GM19328 (cell line): ENCODE data around the gene ACAA1.
"Not testable (repeated sequence)": the region's sequence is repeated elsewhere in the genome, so short reads cannot be mapped to it uniquely, and the experiment has no call there.

Experiments
- ATAC-seq: cut with Tn5 transposase; IDR thresholded peaks from one replicate; pipeline ENCODE4 v1.9.1; 2021; ENCODE audit warnings: mild to moderate bottlenecking, moderate library complexity; ENCODE audit not compliant: unreplicated experiment

The ACAA1 gene

DNA sequence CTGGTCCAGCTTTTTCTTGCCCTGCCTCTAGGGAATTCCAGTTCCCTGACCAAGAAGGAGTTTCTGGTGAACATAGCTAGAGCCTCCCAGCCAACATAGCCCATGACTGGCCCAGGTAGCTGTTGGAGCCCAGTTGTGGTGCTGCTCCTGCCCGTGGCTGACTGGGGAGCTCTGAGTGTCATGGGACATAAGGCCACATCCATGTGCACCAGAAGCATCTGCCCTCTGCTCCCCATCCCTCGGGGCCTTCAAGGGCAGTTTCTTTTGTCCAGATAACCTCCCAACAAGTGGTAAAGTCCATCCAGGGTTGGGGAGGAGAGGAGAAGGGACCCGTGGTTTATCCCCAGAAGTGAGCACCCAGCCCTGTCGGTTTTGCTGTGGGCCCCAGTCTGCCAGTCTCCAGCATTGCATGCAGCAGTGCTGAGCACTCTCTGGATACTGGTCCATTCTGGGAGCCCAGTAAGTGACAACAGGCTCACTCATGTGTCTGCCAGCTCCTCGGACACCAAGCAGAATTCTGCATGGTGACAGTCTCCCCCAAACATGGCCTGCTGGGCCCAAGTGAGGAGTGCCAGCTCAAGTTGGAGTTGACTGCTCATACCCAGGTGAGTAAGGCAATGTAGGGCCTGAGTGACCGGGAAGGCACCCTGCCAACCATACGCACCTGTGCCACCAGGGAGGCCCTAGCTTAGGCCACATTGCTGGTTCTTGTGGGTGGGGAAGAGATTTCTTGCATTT is 28.8 kb downstream of the ACAA1 start:
- ATAC-seq, result no peak

GRCh38 chr3:38105525-38105924 is 31.4 kb downstream of the ACAA1 start:
- ATAC-seq, result no peak

GRCh38 chr3:38102444-38102814 is 34.5 kb downstream of the ACAA1 start:
- no peak for ATAC-seq

GRCh38 chr3:38101811-38102443 is 35.0 kb downstream of the ACAA1 start:
- ATAC-seq, result no peak

DNA sequence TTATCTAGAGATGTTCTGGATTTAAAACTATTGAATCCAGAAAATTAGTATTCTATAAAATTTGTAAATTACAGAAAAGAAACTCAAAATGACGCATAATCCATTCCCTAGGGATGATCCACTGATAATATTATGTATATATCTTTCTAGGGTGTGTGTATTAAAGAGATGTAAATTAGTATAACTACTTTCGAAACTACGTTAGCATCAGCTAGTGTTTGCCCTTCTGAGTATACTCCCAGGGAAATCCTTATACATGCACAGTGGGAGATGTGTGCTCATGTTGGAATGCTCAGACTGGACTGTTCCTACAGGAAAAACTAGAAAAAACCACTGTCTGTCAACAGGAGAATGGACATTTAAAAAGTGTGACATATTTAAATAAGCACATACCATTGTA is 36.4 kb downstream of the ACAA1 start:
- no peak for ATAC-seq

DNA sequence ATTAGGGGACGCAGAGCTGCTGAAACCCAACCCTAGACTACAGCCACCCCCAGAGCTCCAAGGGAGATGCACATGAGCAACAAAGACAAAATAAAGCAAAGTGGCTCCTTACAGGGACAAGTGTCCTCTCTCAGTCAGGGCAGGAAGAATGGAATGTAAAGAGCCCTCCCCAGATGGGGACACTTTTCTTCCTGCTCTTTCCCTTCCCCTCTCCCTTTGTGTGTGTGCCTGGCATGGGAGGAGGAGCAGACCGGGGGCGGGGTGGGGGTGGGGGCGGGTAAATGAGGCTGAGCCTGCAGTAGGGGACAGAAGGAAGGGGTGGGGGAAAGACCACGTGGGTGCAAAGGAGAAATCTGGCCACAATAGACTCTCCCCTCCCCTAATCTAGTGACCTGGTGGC is 37.4 kb downstream of the ACAA1 start:
- no peak for ATAC-seq

GRCh38 chr3:38098376-38098723 is 38.6 kb downstream of the ACAA1 start:
- ATAC-seq, result no peak

DNA sequence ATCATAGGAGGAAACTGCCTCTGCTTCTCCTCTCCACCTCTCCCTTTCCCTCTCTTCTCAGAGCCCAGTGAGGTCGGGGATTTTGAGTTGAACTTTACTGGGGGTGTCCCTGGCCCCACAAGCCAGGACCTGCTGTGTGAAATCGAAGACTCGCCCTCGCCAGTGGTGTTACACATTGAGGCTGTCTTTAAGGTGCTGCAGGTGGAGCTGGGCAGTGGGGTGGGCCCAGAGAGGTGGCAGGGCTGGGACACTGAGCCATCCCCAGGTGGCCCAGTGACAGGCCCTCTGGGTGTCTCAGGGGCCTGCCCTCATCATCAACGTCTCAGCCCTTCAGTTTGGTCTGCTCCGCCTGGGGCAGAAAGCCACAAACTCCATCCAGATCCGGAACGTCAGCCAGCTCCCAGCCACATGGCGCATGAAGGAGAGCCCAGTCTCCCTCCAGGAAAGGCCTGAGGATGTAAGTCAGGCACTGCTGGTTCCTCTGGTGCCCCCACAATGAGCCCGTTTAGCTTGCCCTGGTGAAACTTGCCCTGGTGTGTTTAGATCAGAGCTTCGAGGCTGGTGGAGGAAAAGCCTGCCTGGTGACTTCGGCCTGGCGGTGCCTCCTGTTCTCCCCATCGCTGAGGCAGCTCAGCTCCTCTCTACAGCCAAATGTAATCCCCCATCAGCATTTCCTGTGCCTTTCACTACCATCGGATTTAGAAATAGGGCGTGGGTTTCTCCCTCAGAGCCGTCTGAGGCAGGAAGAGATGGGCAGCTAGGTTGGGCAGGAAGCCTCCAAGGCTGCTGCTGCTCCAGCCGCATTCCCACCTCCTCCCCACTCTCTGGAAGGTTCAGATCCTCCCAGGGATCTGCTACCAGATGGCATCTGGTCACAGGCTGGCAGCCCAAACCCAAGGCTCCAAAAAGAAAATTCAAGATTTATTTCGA is 39.2 kb downstream of the ACAA1 start:
- no peak for ATAC-seq

DNA sequence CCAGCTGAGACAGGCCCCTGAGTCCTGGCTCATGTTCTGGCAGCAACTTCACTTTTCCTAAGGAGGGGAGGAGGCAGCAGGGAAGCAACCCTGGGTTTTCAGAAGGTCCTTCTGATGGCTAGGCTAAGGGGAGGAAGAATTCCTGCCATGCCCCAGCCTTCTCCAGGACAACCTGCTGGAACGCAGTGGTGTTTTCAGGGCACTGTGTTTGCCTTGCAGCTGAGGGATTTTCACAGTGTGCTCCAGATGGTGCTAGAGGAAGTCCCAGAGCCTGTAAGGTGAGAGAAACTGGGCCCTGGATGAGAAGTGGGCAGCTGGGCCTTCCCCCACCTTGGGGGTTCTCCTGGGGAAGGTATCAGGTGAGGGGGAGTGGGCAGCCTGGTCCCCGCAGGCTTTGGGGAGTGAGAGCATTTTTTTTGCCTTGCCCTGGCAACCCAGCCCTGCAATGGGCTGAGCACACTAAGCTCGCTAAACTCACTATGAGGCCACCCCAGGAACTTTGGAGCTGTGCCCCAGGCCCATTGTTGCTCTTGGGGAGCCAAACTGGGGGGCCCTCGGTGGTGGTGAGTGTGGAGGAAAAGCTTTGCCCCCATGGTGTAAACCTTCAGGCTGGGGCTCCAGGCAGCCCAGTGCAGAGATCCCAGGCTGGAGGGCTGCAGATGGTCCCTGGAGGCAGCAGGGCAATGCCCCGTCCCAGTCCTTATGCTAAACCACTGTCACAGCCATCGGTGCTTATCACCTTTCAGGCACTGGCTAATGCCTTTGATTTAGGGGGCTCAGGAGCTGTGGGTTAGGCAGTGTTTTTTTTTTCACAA is 41.1 kb downstream of the ACAA1 start:
- no peak for ATAC-seq

DNA sequence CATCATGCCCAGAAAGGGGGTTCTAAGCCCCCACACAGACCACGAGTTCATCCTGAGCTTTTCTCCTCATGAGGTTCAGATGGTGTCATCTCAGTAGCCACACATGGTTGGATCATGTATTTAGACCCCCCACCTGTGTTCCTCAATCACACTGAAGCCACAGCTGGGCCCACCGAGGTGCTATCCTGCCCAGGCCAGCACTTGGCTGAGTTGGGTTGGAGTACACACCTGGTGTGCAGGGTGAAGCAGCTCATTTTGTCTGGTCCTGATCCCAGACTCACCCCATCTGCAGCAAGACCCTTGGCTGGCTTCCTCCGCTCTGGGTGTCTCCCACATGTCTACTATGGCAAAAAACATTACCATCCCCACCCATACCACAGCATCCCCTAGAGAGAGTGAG is 41.9 kb downstream of the ACAA1 start:
- no peak for ATAC-seq

DNA sequence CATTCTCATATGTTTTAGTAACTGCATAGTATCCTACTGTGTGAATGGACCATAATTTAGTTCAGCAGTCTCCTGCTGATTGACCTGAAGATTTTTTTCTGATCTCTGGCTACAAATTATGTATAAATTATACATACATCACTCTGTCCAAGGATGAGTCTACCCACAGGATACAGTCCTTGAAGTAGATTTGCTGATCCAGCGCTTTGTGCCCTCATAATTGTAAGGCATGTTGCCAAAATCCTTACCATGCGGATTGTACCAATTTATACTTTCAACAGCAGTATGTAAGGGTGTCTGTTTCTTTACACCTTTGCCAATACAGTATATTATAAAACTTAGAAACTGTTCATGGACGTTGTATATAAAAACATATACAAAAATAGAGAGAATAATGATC is 46.5 kb downstream of the ACAA1 start:
- no peak for ATAC-seq

- no peak for ATAC-seq
Measured at GRCh38 chr3:38089163-38089562, 47.8 kb downstream of the ACAA1 start.

DNA sequence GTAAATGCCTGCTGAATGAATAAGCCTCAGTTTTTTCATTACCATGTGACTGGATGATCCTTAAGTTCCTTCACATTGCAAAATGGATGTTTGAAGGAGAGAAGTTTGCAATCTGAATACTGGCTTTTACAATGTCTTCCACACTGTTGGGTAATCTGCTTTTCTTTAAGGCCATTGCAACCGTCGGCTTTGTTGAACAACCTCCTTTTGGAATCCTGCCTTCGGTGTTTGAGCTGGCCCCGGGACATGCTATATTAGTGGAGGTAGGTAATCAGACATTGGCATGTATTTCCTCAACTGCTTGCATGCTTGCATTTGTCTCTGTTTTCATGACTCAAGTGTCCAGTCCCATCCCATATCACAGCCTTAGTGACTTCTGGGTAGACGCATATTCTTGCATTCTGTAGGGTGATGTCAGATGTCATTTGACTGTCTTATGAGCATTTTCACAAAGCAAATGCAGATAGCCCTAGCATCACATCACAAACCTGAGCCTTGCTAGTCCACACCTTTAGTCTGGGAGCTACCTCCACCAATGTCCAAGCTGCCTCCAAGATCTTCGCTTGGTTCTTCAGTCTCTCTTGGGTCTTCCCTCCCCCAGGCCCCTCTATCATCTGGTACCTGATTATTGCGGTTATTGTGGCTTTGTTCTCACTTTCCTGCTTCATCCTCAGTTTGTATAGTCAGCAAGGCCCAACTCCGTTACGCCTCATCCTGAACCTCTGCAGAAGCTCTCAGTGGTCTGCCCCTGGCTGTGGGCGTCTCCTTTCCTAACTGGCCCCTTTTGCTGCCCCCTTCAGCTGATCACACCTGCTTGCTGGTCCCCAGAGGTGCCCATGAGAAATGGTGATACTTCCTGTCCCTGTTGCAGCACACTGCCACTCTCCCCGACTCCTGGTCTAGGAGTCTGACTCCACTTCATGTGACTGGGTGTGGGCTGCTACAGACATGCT is 48.5 kb downstream of the ACAA1 start:
- no peak for ATAC-seq

GRCh38 chr3:38087278-38087677 is 49.6 kb downstream of the ACAA1 start:
- ATAC-seq, result not testable (repeated sequence)

DNA sequence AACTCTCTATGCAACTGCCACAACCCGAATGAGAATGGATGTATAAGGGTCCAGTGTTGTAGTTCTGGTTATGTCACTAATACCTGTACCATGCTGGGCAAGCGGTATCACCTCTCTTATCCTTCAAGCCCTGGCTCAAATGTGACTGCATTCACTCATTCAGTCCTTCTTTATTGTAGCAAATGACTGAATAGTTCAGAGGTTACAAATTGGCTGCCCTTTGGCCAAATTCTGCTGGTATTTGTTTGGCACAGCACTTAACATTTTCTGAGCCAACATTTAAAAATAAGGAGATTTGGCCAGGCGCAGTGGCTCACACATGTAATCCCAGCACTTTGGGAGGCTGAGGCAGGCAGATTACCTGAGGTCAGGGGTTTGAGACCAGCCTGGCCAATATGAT is 50.4 kb downstream of the ACAA1 start:
- ATAC-seq, result no peak

DNA sequence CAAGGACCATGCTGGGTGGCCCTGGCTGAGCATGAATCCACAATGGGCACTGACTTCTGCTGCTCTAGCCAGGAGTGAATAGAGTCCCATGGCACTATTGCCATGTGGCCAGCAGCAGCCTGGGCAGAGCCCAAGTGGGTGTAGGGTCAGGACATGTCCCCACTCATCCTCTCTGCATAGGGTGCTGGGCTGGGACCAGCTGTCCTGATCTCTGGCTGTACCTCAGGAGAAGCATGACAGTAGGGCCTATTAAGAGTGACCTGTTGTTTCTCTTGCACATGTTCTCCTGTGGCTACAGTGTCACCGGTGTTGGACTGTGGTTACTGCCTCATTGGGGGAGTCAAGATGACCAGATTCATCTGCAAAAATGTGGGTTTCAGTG is 51.0 kb downstream of the ACAA1 start:
- ATAC-seq, result no peak

DNA sequence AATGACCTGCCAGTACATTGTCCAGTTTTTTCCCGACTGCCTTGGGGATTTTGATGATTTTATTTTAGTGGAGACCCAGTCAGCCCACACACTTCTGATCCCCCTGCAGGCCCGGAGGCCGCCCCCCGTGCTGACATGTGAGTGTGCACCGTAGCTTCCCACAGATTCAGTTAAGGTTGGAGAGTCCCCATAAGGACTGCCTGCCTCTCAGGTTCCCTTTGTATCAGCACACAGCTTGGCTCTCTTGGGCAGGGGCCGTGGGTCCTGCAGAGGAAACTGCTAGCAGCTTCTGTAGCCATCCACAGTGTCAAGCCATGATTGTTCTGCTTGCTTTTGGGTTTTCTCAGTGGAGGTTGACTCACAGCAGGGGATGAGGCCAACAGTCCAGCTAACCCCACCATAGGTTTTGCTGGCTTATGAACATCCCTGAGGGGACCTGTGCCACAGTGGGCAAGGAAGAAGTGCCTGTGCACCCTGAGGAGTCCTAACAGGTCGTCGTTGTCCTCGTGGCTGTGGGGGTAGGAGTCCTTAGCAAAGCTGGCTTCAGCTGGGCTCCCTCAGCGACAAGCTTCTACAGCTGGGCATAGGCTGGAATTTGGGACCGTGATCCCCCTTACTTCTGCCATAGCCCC is 51.5 kb downstream of the ACAA1 start:
- ATAC-seq, result no peak

DNA sequence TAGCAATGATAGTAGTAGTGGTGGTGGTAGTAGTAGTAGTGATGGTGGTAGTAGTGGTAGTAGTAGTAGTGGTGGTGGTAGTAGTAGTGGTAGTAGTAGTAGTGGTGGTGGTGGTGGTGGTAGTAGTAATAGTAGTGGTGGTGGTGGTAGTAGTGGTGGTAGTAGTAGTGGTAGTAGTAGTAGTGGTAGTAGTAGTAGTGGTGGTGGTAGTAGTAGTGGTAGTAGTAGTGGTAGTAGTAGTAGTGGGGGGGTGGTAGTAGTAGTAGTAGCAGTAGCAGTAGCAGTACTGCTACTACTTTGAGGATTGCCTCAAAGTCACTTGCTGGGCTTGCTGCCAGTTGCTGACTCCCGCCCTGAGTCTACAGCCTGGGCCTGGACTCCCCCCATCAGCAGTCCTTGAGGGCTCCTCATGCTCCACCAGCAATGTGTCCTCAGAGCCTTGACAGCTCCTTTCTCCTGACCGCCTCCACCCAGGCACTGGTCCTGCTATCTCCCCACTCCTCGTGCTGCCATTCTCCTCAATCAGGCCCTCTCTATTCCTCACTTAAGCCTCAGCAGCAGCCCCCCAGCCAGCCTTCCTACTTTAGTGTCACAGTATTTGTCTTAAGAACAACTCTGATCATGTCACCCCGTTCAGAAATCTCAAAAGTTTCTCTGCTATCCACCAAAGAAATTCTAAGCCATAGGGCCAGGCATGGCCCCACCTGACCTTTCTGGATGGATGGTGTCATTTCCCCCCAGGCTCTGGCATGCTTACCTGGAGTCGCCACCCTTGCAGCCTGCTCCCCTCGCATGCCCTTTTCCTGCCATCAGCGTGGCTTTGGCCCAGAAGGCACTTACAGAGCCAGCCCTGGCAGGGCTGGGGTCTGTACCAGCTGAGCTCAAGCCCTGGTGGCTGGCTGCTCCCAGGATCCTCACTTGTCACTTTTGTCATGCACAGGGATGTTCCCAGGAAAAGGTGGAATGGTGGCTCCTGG is 52.3 kb downstream of the ACAA1 start:
- ATAC-seq, result no peak
